Stimulated activated CD8-positive, alpha-beta memory T cell treated with anti-CD3 and anti-CD28 coated beads, Interleukin-15, amount 100 ng/mL, for 1 hour (primary cell): Measurements from ENCODE around the gene BET1L.
"Not testable (repeated sequence)": the region's sequence is repeated elsewhere in the genome, so short reads cannot be mapped to it uniquely, and the experiment has no call there.

Source experiments
- DNase-seq: peaks from one replicate; pipeline ENCODE4 v3.0.0-alpha.2; 2020; ENCODE audit warnings: low read depth

Gene BET1L

GRCh38 chr11:193481-193880 is 13.7 kb downstream of the BET1L start:
- DNase-seq, result not testable (repeated sequence)

- DNase-seq, result not testable (repeated sequence)
These were observed 14.5 kb downstream of the BET1L start, which contains the start of gene SCGB1C1 for GRCh38 chr11:192674-193128. TSS of gene SCGB1C1 (plus strand) at chr11:193078. CDS start at chr11:193100, 22 bp downstream.

GRCh38 chr11:191490-192478 is 15.4 kb downstream of the BET1L start:
- not testable (repeated sequence) for DNase-seq

GRCh38 chr11:190546-190945 is 16.7 kb downstream of the BET1L start:
- not testable (repeated sequence) for DNase-seq

- DNase-seq, result not testable (repeated sequence)
These were observed 17.3 kb downstream of the BET1L start for GRCh38 chr11:189843-190311.

GRCh38 chr11:189200-189783 is 17.9 kb downstream of the BET1L start:
- not testable (repeated sequence) for DNase-seq

- DNase-seq, result not testable (repeated sequence)
These were observed 27.0 kb downstream of the BET1L start for GRCh38 chr11:180242-180641.
